Neural cell (in vitro differentiated cells): ENCODE data around the gene VIPAS39. TPM values are rescaled to one million over a fixed set of nuclear protein-coding genes. Genes with fewer than 3 reads are reported as not detected.

Source experiments
- H2AFZ ChIP-seq: fragments of 200-600, 300-800 bp; sonication (generic), shearing (Covaris generic); 2 replicates; pipeline ENCODE4 v1.6.0; 2014; ENCODE audit warnings: low read depth, mild to moderate bottlenecking, antibody characterized with exemption, low read length, moderate library complexity
- H3F3A ChIP-seq: fragments of 200-600 bp; shearing (Covaris generic); 2 replicates; pipeline ENCODE4 v1.6.1; 2016; ENCODE audit warnings: mild to moderate bottlenecking, moderate library complexity, mixed read lengths, antibody characterized with exemption, low read length; ENCODE audit not compliant: insufficient read depth, poor library complexity, severe bottlenecking
- H3K27ac ChIP-seq: fragments of 200-600, 300-800 bp; sonication (generic), shearing (Covaris generic); 2 replicates; pipeline ENCODE4 v1.5.1; 2014; ENCODE audit warnings: mild to moderate bottlenecking, low read length, moderate library complexity
- H3K27me3 ChIP-seq: fragments of 300-800, 200-600 bp; sonication (generic), shearing (Covaris generic); 2 replicates; pipeline ENCODE4 v1.6.0; 2014; ENCODE audit warnings: mild to moderate bottlenecking, low read depth, low read length, moderate library complexity; ENCODE audit not compliant: insufficient read depth
- H3K36me3 ChIP-seq: fragments of 300-800, 200-600 bp; sonication (generic), shearing (Covaris generic); 2 replicates; pipeline ENCODE4 v1.5.1; 2014; ENCODE audit warnings: mild to moderate bottlenecking, antibody characterized with exemption, low read length, moderate library complexity; ENCODE audit not compliant: insufficient read depth
- H3K4me2 ChIP-seq: fragments of 300-800, 200-600 bp; sonication (generic), shearing (Covaris generic); 2 replicates; pipeline ENCODE4 v1.6.0; 2014; ENCODE audit warnings: mild to moderate bottlenecking, low read length
- H3K4me3 ChIP-seq: fragments of 300-800, 200-600 bp; sonication (generic), shearing (Covaris generic); 2 replicates; pipeline ENCODE4 v1.5.1; 2014; ENCODE audit warnings: mild to moderate bottlenecking, low read length, moderate library complexity
- H3K79me2 ChIP-seq: fragments of 200-600 bp; shearing (Covaris generic); replicated peaks from 2 replicates; pipeline ENCODE4 v1.6.0; 2014; ENCODE audit warnings: mild to moderate bottlenecking, low read length, moderate library complexity; ENCODE audit not compliant: insufficient read depth
- H3K9ac ChIP-seq: fragments of 300-800, 200-600 bp; sonication (generic), shearing (Covaris generic); 2 replicates; pipeline ENCODE4 v1.6.1; 2016; ENCODE audit warnings: mild to moderate bottlenecking, low read length, mixed read lengths
- H3K9me2 ChIP-seq: fragments of 200-600 bp; shearing (Covaris generic); 2 replicates; pipeline ENCODE4 v1.6.1; 2016; ENCODE audit warnings: mild to moderate bottlenecking, low read length, mixed read lengths; ENCODE audit not compliant: insufficient read depth
- H3K9me3 ChIP-seq: fragments of 200-600, 300-800 bp; sonication (generic), shearing (Covaris generic); 2 replicates; pipeline ENCODE4 v1.6.1; 2016; ENCODE audit warnings: mild to moderate bottlenecking, mixed run types, low read length, moderate library complexity, mixed read lengths
- H4K20me1 ChIP-seq: fragments of 200-600 bp; shearing (Covaris generic); 2 replicates; pipeline ENCODE4 v1.6.1; 2016; ENCODE audit warnings: mild to moderate bottlenecking, mixed run types; ENCODE audit not compliant: insufficient read depth
- EP300 ChIP-seq: fragments of 450-650 bp; conservative IDR thresholded peaks from 2 replicates; pipeline ENCODE4 v1.6.1; 2014; ENCODE audit warnings: antibody characterized with exemption, mild to moderate bottlenecking, moderate library complexity; ENCODE audit not compliant: poor library complexity, severe bottlenecking
- EZH2 ChIP-seq: fragments of 200-600, 300-800 bp; shearing (Covaris generic), sonication (generic); IDR thresholded peaks from 2 replicates; pipeline ENCODE4 v1.6.1; 2014; ENCODE audit warnings: antibody characterized with exemption, low read length, borderline replicate concordance, mild to moderate bottlenecking; ENCODE audit not compliant: insufficient read depth, poor library complexity, severe bottlenecking
- MXI1 ChIP-seq: fragments of 450-650 bp; conservative IDR thresholded peaks from 2 replicates; pipeline ENCODE4 v1.6.1; 2014; ENCODE audit warnings: antibody characterized with exemption, mild to moderate bottlenecking; ENCODE audit not compliant: poor library complexity, severe bottlenecking
- POLR2AphosphoS5 ChIP-seq: IDR thresholded peaks from 2 replicates; pipeline ENCODE4 v1.6.1; 2012
- RAD21 ChIP-seq: fragments of 450-650 bp; conservative IDR thresholded peaks from 2 replicates; pipeline ENCODE4 v1.6.1; 2014; ENCODE audit warnings: antibody characterized with exemption, mild to moderate bottlenecking, moderate library complexity
- SMC3 ChIP-seq: fragments of 450-650 bp; conservative IDR thresholded peaks from 2 replicates; pipeline ENCODE4 v1.6.1; 2014; ENCODE audit warnings: antibody characterized with exemption, mild to moderate bottlenecking, moderate library complexity; ENCODE audit not compliant: poor library complexity
- TAF1 ChIP-seq: IDR thresholded peaks from 2 replicates; pipeline ENCODE4 v1.6.1; 2012; ENCODE audit warnings: low read depth
- polyA plus RNA-seq: library from polyadenylated mRNA; depleted of rRNA; stranded (reverse); fragments of >200 nt; gene quantifications from 2 replicates; pipeline ENCODE4 v1.2.3, GENCODE V29; 2014
- TF ChIP-seq, protein P1 (sequence below): fragments of 450-650 bp; IDR thresholded peaks from 2 replicates; pipeline ENCODE4 v1.5.1; 2014; ENCODE audit warnings: antibody characterized with exemption, mild to moderate bottlenecking, moderate library complexity; ENCODE audit not compliant: poor library complexity, severe bottlenecking
- TF ChIP-seq, protein P2 (sequence below): IDR thresholded peaks from 2 replicates; pipeline ENCODE4 v1.6.1; 2012; ENCODE audit warnings: borderline replicate concordance

Gene VIPAS39
- polyA plus RNA-seq, 1 donor from 2014 or later: 39.5 TPM

DNA sequence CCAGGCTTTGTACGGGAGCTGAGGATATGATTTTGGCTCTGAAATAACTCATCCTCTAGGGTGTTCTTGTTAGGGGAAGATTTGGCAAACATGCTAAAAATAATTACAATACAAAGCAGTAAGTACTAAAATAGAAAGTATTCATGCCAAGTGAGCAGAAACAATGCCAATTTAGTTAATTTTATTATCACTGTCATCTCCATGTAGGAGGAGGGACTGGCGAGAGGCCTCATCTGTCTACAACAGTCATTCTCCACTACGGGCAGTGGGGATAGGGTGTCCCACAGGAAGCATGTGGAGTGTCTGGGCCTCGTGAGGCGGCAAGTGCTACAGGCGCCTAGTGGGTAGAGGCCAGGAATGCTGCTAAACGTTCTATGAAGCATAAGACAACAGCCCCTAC, 37.9 kb upstream of the VIPAS39 start:
- H3F3A ChIP-seq: no peaks in the 10 kb centered on the region
- H3K79me2 ChIP-seq: no peaks in the 10 kb centered on the region
- H3K27ac ChIP-seq: no peak overlapping the region
- H3K9me3 ChIP-seq: no peaks in the 10 kb centered on the region
- H2AFZ ChIP-seq: no peak overlapping the region
- H3K4me3 ChIP-seq: no peak overlapping the region
- no peaks in the 10 kb centered on the region for H4K20me1 ChIP-seq
- peaks cover 34% of the 10 kb centered on the region for H3K27me3 ChIP-seq
- H3K4me2 ChIP-seq: no peak overlapping the region
- no peaks in the 10 kb centered on the region for H3K36me3 ChIP-seq
- no peak overlapping the region for H3K9ac ChIP-seq
- TF ChIP-seq EZH2 (no peak), SMC3 (no peak), RAD21 (no peak), EP300 (no peak), TAF1 (no peak), MXI1 (no peak), POLR2AphosphoS5 (no peak)
- TF ChIP-seq, protein P1, sequence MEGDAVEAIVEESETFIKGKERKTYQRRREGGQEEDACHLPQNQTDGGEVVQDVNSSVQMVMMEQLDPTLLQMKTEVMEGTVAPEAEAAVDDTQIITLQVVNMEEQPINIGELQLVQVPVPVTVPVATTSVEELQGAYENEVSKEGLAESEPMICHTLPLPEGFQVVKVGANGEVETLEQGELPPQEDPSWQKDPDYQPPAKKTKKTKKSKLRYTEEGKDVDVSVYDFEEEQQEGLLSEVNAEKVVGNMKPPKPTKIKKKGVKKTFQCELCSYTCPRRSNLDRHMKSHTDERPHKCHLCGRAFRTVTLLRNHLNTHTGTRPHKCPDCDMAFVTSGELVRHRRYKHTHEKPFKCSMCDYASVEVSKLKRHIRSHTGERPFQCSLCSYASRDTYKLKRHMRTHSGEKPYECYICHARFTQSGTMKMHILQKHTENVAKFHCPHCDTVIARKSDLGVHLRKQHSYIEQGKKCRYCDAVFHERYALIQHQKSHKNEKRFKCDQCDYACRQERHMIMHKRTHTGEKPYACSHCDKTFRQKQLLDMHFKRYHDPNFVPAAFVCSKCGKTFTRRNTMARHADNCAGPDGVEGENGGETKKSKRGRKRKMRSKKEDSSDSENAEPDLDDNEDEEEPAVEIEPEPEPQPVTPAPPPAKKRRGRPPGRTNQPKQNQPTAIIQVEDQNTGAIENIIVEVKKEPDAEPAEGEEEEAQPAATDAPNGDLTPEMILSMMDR: no peak
- TF ChIP-seq, protein P2, sequence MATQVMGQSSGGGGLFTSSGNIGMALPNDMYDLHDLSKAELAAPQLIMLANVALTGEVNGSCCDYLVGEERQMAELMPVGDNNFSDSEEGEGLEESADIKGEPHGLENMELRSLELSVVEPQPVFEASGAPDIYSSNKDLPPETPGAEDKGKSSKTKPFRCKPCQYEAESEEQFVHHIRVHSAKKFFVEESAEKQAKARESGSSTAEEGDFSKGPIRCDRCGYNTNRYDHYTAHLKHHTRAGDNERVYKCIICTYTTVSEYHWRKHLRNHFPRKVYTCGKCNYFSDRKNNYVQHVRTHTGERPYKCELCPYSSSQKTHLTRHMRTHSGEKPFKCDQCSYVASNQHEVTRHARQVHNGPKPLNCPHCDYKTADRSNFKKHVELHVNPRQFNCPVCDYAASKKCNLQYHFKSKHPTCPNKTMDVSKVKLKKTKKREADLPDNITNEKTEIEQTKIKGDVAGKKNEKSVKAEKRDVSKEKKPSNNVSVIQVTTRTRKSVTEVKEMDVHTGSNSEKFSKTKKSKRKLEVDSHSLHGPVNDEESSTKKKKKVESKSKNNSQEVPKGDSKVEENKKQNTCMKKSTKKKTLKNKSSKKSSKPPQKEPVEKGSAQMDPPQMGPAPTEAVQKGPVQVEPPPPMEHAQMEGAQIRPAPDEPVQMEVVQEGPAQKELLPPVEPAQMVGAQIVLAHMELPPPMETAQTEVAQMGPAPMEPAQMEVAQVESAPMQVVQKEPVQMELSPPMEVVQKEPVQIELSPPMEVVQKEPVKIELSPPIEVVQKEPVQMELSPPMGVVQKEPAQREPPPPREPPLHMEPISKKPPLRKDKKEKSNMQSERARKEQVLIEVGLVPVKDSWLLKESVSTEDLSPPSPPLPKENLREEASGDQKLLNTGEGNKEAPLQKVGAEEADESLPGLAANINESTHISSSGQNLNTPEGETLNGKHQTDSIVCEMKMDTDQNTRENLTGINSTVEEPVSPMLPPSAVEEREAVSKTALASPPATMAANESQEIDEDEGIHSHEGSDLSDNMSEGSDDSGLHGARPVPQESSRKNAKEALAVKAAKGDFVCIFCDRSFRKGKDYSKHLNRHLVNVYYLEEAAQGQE: no peak
- H3K9me2 ChIP-seq: no peaks in the 10 kb centered on the region

DNA sequence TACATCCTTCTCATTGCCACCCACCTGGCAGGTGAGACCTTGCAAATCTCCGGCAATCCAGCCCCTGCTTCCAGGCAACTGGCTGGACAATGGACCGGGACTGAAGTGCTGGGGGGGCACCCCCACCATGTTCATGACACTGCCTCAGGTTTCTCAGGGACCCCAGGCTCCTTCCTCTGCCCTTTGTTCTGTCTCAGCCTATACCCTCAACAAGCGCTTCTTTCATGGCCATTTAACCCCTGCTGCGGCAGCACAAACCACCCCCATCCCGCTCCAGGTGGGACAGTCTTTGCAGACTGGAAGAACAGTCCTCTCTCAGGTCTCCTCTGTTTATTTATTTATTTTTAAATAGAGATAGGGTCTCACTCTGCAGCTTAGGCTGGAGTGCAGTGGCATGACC, 33.7 kb upstream of the VIPAS39 start:
- H4K20me1 ChIP-seq: no peaks in the 10 kb centered on the region

More for the DNA sequence above, 33.7 kb upstream of the VIPAS39 start:
- H3K9me3 ChIP-seq: no peaks in the 10 kb centered on the region
- no peak overlapping the region for H3K27ac ChIP-seq
- no peak for TF ChIP-seq POLR2AphosphoS5
- TF ChIP-seq EP300: no peak
- TF ChIP-seq, protein P2: no peak
- no peak for TF ChIP-seq RAD21
- TF ChIP-seq SMC3: no peak
- TF ChIP-seq TAF1: no peak
- TF ChIP-seq, protein P1: no peak
- H3K36me3 ChIP-seq: no peaks in the 10 kb centered on the region
- H3K4me2 ChIP-seq: no peak overlapping the region
- no peak overlapping the region for H3K9ac ChIP-seq
- H3K9me2 ChIP-seq: no peaks in the 10 kb centered on the region
- H2AFZ ChIP-seq: no peak overlapping the region
- H3F3A ChIP-seq: no peaks in the 10 kb centered on the region
- H3K27me3 ChIP-seq: no peaks in the 10 kb centered on the region
- H3K4me3 ChIP-seq: no peak overlapping the region
- H3K79me2 ChIP-seq: no peaks in the 10 kb centered on the region
